Spinal cord (tissue), 10 donors: ENCODE data around the gene TEX14. TPM values are rescaled to one million over a fixed set of nuclear protein-coding genes. Genes with fewer than 3 reads are reported as not detected.

Source experiments
- DNase-seq, 6 donors: peaks; one replicate each; pipeline versions ENCODE4 v3.0.0 to v3.0.0-alpha.2; 2013 to 2015; ENCODE audit warnings: low spot score in 6 of 6, low read depth in 4 of 6
- H3K27ac ChIP-seq: one replicate; pipeline ENCODE4 v1.5.1; 2013; ENCODE audit warnings: low read depth, low read length, control low read depth
- H3K27me3 ChIP-seq: one replicate; pipeline ENCODE4 v1.6.1; 2013; ENCODE audit warnings: low read length; ENCODE audit not compliant: control insufficient read depth, insufficient read depth
- H3K36me3 ChIP-seq: one replicate; pipeline ENCODE4 v1.6.1; 2013; ENCODE audit warnings: low read length; ENCODE audit not compliant: control insufficient read depth, insufficient read depth
- H3K4me1 ChIP-seq: one replicate; pipeline ENCODE4 v1.6.1; 2013; ENCODE audit warnings: low read length; ENCODE audit not compliant: control insufficient read depth, insufficient read depth
- H3K4me3 ChIP-seq: one replicate; pipeline ENCODE4 v1.5.1; 2013; ENCODE audit warnings: low read depth, low read length, control low read depth
- H3K9me3 ChIP-seq: one replicate; pipeline ENCODE4 v1.6.1; 2013; ENCODE audit warnings: low read length; ENCODE audit not compliant: control insufficient read depth, insufficient read depth
- WGBS: methylation state at CpG from one replicate; pipeline ENCODE4 v1.1.5; 2013; ENCODE audit warnings: missing lambda C conversion rate; ENCODE audit not compliant: insufficient coverage; 5-methylcytosine and 5-hydroxymethylcytosine counted together
- polyA plus RNA-seq, 2 donors: library from polyadenylated mRNA; unstranded; fragments of 120-200 nt; gene quantifications; one replicate each; pipeline ENCODE4 v1.2.1, GENCODE V29; 2013; ENCODE audit not compliant: insufficient read length in 2 of 2
- total RNA-seq, 2 donors: library from RNA; depleted of rRNA in 1 of 2; stranded (reverse); fragments of 120-200 nt in 1 of 2; fragments of >200 nt in 1 of 2; gene quantifications; one replicate each; pipeline versions ENCODE4 v1.2.3 to v1.2.4, GENCODE V29; 2013 to 2014
- donor health status: healthy.

The TEX14 gene
- total and polyA plus RNA-seq, 4 donors = 0.30 to 1.3 (median 0.61) TPM

- peak overlapping the region; percentile 86 for H3K27ac ChIP-seq
- H3K4me1 ChIP-seq = peaks cover 45% of the 10 kb centered on the region
- H3K9me3 ChIP-seq = no peaks in the 10 kb centered on the region
- 80% methylated on average over 2 of the region's 2 CpGs for WGBS
- DNase-seq = no peak
- peak overlapping the region; percentile 95 for H3K4me3 ChIP-seq
- peaks cover 18% of the 10 kb centered on the region for H3K36me3 ChIP-seq
- H3K27me3 ChIP-seq = no peaks in the 10 kb centered on the region
Measured at GRCh38 chr17:58516644-58517377, 175.0 kb downstream of the TEX14 start.

DNA sequence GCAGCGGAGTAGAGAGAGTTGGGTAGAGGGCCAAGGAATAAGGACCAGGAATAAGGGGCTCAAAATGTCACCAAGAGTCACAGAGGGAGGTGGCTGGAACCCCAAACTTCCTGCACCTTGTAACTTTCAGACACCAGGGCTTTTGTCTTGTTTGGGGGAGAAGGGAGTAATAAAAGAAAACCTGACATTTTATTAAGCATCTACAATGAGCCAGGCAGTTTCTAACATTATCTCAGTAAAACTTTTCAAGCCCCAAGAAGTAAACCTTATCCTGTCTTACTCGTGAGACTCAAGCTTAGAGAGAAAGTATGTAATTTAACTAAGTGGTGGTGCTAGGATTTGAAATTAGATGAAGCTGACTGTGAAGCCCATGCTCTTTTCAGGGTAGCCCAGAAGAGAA lies 176.6 kb downstream of the TEX14 start:
- Histone ChIP-seq H3K27me3 (no peaks in the 10 kb centered on the region), H3K4me1 (peaks cover 47% of the 10 kb centered on the region), H3K36me3 (peaks cover 28% of the 10 kb centered on the region), H3K4me3 (no peak overlapping the region), H3K27ac (peak overlapping the region; percentile 45), H3K9me3 (no peaks in the 10 kb centered on the region)
- DNase-seq = no peak
- WGBS = 80% methylated on average over 1 of the region's 2 CpGs

GRCh38 chr17:58514770-58515157 lies 177.1 kb downstream of the TEX14 start:
- Histone ChIP-seq H3K36me3 (peaks cover 34% of the 10 kb centered on the region), H3K27ac (peak overlapping the region; percentile 45), H3K9me3 (no peaks in the 10 kb centered on the region), H3K4me1 (peaks cover 47% of the 10 kb centered on the region), H3K4me3 (peak overlapping the region; percentile 36), H3K27me3 (no peaks in the 10 kb centered on the region)
- 10% methylated on average over 9 of the region's 11 CpGs for WGBS
- DNase-seq = no peak

DNA sequence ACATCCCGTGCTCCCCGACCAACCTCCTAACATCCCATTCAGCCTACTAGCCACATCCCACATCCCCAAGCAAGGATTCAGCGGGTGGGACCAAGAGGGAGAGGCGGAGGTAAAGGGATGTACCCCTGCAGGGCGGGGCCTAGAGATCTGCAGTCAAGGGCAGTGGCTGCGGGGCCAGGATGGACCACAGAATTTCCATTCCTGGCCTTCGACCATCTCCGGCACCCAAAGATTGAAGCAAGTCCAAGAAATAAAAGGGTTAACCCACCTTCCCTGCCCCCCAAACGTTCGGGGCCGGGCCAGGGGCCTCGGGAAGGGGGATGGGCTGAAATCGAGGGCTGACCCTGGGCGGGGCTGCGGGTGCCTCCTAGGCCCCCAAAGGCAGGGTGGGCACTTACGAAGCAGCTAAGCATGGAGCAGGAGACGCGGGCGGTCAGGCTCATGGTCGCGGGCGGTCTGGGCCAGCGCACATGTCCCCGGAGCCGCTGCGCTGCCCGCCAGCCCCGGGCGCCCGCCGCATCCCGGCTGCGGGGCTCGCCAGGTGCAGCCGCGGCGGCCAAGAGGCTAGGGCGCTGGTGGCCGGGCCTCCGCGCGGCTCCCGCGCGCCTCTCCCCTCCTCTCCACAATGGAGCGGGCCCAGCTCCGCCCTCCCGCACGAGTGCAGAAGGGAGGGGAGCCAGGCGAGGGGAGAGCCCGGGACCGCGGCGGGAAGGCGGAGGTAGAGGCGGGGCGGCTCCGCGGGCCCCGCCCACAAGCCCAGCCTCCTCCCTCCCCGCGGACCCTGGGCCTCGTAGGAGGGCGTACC lies 177.7 kb downstream of the TEX14 start, which contains the start of gene MTMR4:
Gene MTMR4, minus strand, starts transcription at position 674 of the 805 bp plus-strand sequence. Its CDS starts 231 bp downstream, at position 443.
- DNase-seq = peak in 4 of 6 donors; percentile 62 to 95 (median 86)
- 0% methylated on average over 58 of the region's 64 CpGs for WGBS
- H3K4me3 ChIP-seq = peak within 1 kb of the TSS; percentile 69
- no peaks in the 10 kb centered on the region for H3K9me3 ChIP-seq
- H3K4me1 ChIP-seq = peaks cover 42% of the 10 kb centered on the region
- H3K36me3 ChIP-seq = peaks cover 40% of the 10 kb centered on the region
- H3K27ac ChIP-seq = peak within 1 kb of the TSS; percentile 45
- no peaks in the 10 kb centered on the region for H3K27me3 ChIP-seq

DNA sequence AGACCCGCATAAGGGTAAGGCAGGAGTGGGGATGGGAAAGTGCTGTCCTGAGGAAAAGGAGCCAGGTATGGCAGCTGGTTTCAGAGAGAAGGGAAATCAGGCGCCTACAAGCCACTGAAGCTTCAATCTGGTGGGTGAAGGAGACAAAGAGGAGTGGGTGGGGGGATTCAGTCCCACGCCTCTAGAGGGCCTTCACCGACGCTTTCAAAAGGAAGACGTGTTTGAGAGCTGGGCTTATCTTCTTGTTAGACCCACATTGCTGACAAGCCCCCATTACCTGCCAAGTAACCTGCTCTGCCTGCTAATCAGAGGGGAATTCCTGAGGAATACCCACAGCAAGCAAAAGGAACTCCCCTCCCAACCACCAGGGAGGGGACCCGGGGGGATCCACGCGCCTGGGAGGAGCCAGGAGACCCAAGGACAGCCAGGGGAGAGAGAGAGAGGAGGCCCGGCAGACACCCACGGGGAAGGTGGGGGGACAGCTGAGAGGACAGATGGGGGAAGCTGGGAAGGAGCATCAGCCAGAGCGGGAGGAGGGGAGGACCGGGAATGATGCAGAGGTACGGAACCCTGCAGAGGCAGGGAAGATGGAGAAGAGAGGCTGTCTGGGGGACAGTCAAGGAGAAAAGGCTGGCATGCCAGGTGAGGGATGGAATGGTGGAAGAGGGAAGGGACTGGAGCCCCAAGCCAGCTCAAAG lies 178.4 kb downstream of the TEX14 start:
- Histone ChIP-seq H3K4me1 (peaks cover 39% of the 10 kb centered on the region), H3K27ac (no peak overlapping the region), H3K4me3 (peak overlapping the region; percentile 69), H3K27me3 (no peaks in the 10 kb centered on the region), H3K9me3 (no peaks in the 10 kb centered on the region), H3K36me3 (peaks cover 47% of the 10 kb centered on the region)
- DNase-seq = peak in 2 of 6 donors; percentile 75 to 89
- 6% methylated on average over 9 of the region's 14 CpGs for WGBS

DNA sequence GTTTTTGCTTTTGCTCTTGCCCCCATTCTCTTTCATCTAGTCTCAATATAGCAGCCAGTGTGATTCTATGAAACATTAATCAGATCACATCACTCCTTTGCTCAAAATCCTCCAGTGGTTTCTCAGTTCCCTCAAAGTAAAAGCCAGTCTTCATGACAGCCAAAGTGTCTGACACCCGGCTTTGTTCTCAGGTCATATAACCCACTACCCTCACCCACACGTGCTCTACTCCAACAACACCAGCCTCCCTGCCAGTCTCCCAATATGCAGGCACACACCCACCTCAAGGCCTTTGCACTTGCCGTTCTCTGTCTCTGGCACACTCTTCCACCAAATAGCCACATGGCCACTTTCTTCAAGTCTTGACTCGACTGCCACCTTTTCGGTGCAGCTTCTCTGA lies 181.8 kb downstream of the TEX14 start:
- Histone ChIP-seq H3K4me3 (no peak overlapping the region), H3K36me3 (peaks cover 77% of the 10 kb centered on the region), H3K27ac (no peak overlapping the region), H3K27me3 (no peaks in the 10 kb centered on the region), H3K9me3 (no peaks in the 10 kb centered on the region), H3K4me1 (peaks cover 28% of the 10 kb centered on the region)
- no peak for DNase-seq
- WGBS = 95% methylated on average over 5 of the region's 5 CpGs

- Histone ChIP-seq H3K36me3 (peaks cover 91% of the 10 kb centered on the region), H3K4me3 (no peak overlapping the region)
Measured at GRCh38 chr17:58508341-58509067, 183.3 kb downstream of the TEX14 start.

GRCh38 chr17:58507123-58507634 lies 184.7 kb downstream of the TEX14 start:
- 98% methylated on average over 13 of the region's 13 CpGs for WGBS
- no peak for DNase-seq
- Histone ChIP-seq H3K27ac (no peak overlapping the region), H3K27me3 (no peaks in the 10 kb centered on the region), H3K36me3 (peaks cover 89% of the 10 kb centered on the region), H3K4me3 (no peak overlapping the region), H3K4me1 (peaks cover 4% of the 10 kb centered on the region), H3K9me3 (no peaks in the 10 kb centered on the region)

More at GRCh38 chr17:58508341-58509067, 183.3 kb downstream of the TEX14 start:
- 95% methylated on average over 6 of the region's 10 CpGs for WGBS
- no peaks in the 10 kb centered on the region for H3K9me3 ChIP-seq
- H3K4me1 ChIP-seq = peaks cover 16% of the 10 kb centered on the region
- H3K27ac ChIP-seq = no peak overlapping the region
- no peak for DNase-seq
- no peaks in the 10 kb centered on the region for H3K27me3 ChIP-seq
